ENCODE data around the gene ELOVL6. TPM values are rescaled to one million over a fixed set of nuclear protein-coding genes. Genes with fewer than 3 reads are reported as not detected.

The ELOVL6 gene
- total and polyA plus RNA-seq, 4 donors: 19.5 to 38.8 (median 37.5) TPM

DNA sequence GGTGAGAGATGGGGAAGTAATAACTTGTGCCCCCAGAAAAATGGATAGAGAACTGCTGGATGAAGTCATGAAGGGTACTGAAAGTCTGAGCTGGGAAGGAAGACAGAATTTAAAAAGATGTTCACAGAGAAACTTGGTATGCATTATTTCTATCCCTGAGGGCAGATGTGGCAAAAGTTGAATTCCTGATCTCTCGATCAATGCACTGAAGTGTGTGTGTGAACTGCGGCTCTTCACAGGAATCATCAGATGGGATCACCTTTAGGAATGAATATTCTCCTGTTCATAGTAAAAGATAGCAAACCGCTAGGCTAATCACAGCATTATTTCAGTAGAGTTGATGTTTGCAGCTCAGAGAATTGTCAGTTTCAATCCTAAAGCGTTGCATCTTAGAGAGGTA is 86.4 kb downstream of the ELOVL6 start:
- WGBS: 98% methylated on average over 4 of the region's 4 CpGs
- no peak overlapping the region for H3K9ac ChIP-seq (ENCODE audit: low read depth in 1 of 2, low read length in 2 of 2)
- no peak overlapping the region for H3K4me3 ChIP-seq (ENCODE audit: low read depth in 1 of 3, low read length in 3 of 3)
- no peaks in the 10 kb centered on the region for H3K27me3 ChIP-seq (ENCODE audit: control insufficient read depth in 4 of 4, insufficient read depth in 4 of 4, low read length in 3 of 4)
- no peak for DNase-seq (ENCODE audit: low spot score)
- no peak overlapping the region for H3K27ac ChIP-seq (ENCODE audit: low read depth in 1 of 2, low read length in 2 of 2)
- H3K4me1 ChIP-seq (ENCODE audit: control insufficient read depth in 4 of 4, insufficient read depth in 4 of 4, low read length in 3 of 4): peaks cover 0 to 6% (median 0%) of the 10 kb centered on the region in 4 donors
- TF ChIP-seq MAX (IDR thresholded peaks at IDR 0.05) (no peak), FOXA1 (IDR thresholded peaks at IDR 0.05) (no peak), RXRA (IDR thresholded peaks at IDR 0.05) (no peak), JUND (IDR thresholded peaks at IDR 0.05) (no peak), FOXA2 (IDR thresholded peaks at IDR 0.05) (no peak), CTCF (IDR thresholded peaks at IDR 0.05; ENCODE audit: low read depth, low read length, missing input control) (no peak), TAF1 (conservative IDR thresholded peaks at IDR 0.05) (no peak), YY1 (IDR thresholded peaks at IDR 0.05) (no peak), RAD21 (IDR thresholded peaks at IDR 0.05) (no peak), REST (IDR thresholded peaks at IDR 0.05) (no peak), ZBTB33 (IDR thresholded peaks at IDR 0.05) (no peak)
- H3K9me3 ChIP-seq (ENCODE audit: control insufficient read depth in 4 of 4, low read length in 3 of 4): no peaks in the 10 kb centered on the region
- peaks cover 0 to 4% (median 0%) of the 10 kb centered on the region in 4 donors for H3K36me3 ChIP-seq (ENCODE audit: control insufficient read depth in 4 of 4, insufficient read depth in 3 of 4, low read depth in 1 of 4, low read length in 3 of 4)

DNA sequence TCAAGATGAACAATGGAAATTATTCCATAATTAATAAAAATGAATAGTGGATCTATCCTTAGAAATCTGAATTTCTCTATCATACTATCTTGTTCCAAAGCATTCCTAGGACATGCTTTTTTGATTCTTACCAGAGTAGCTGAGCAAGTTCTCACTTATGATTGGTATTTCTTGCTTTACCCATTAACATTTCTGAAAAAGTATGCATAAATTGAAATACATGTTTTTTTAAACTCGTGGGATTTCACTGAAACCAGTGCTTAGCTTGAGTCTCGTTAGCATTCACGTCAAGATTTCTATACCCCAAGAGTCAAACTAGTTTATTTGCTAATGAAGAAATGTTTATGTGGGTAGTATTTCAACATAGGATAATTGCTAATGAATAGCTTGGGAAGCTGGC is 89.0 kb downstream of the ELOVL6 start:
- WGBS: 90% methylated on average over 3 of the region's 3 CpGs
- no peak overlapping the region for H3K9ac ChIP-seq (ENCODE audit: low read depth in 1 of 2, low read length in 2 of 2)
- no peaks in the 10 kb centered on the region for H3K27me3 ChIP-seq (ENCODE audit: control insufficient read depth in 4 of 4, insufficient read depth in 4 of 4, low read length in 3 of 4)
- H3K4me1 ChIP-seq (ENCODE audit: control insufficient read depth in 4 of 4, insufficient read depth in 4 of 4, low read length in 3 of 4): peaks cover 0 to 6% (median 0%) of the 10 kb centered on the region in 4 donors
- no peak for DNase-seq (ENCODE audit: low spot score)
- H3K4me3 ChIP-seq (ENCODE audit: low read depth in 1 of 3, low read length in 3 of 3): no peak overlapping the region
- no peaks in the 10 kb centered on the region for H3K9me3 ChIP-seq (ENCODE audit: control insufficient read depth in 4 of 4, low read length in 3 of 4)
- peaks cover 0 to 3% (median 0%) of the 10 kb centered on the region in 4 donors for H3K36me3 ChIP-seq (ENCODE audit: control insufficient read depth in 4 of 4, insufficient read depth in 3 of 4, low read depth in 1 of 4, low read length in 3 of 4)
- H3K27ac ChIP-seq (ENCODE audit: low read depth in 1 of 2, low read length in 2 of 2): no peak overlapping the region
- TF ChIP-seq JUND (IDR thresholded peaks at IDR 0.05): no peak
- no peak for TF ChIP-seq SP1 (IDR thresholded peaks at IDR 0.05)
- TF ChIP-seq RAD21 (IDR thresholded peaks at IDR 0.05): no peak
- TF ChIP-seq HNF4G (IDR thresholded peaks at IDR 0.05): no peak
- TF ChIP-seq REST (IDR thresholded peaks at IDR 0.05): no peak
- TF ChIP-seq NR2F2 (IDR thresholded peaks at IDR 0.05): no peak
- TF ChIP-seq RXRA (IDR thresholded peaks at IDR 0.05): no peak
- TF ChIP-seq EGR1 (IDR thresholded peaks at IDR 0.05; ENCODE audit: low read depth in 2 of 2): no peak
- no peak for TF ChIP-seq FOXA1 (IDR thresholded peaks at IDR 0.05)
- no peak for TF ChIP-seq FOXA2 (IDR thresholded peaks at IDR 0.05)
- TF ChIP-seq ATF3 (IDR thresholded peaks at IDR 0.05): no peak
- TF ChIP-seq CTCF (IDR thresholded peaks at IDR 0.05; ENCODE audit: low read depth, low read length, missing input control): no peak
- TF ChIP-seq HNF4A (conservative IDR thresholded peaks at IDR 0.05): no peak
